ENCODE data around the gene AARS2.

Gene AARS2

GRCh38 chr6:44273617-44274016, 39.5 kb downstream of the AARS2 start:
- DNase-seq = no peak

GRCh38 chr6:44272999-44273566, 40.1 kb downstream of the AARS2 start:
- DNase-seq = no peak

- no peak for DNase-seq
These were observed 40.6 kb downstream of the AARS2 start for GRCh38 chr6:44272529-44272928.

- DNase-seq = no peak
These were observed 41.2 kb downstream of the AARS2 start for GRCh38 chr6:44271914-44272313.

GRCh38 chr6:44271406-44271723, 41.8 kb downstream of the AARS2 start:
- DNase-seq = no peak

GRCh38 chr6:44270526-44271405, 42.4 kb downstream of the AARS2 start:
- DNase-seq = no peak

GRCh38 chr6:44269921-44270525, 43.1 kb downstream of the AARS2 start, which contains the start of gene TMEM151B:
Gene TMEM151B (plus strand): TSS chr6:44270450. CDS start chr6:44270743, 293 bp downstream.
- no peak for DNase-seq

GRCh38 chr6:44269178-44269920, 43.8 kb downstream of the AARS2 start:
- DNase-seq = no peak

GRCh38 chr6:44268095-44268628, 45.0 kb downstream of the AARS2 start:
- peak; percentile 62 to 67 for DNase-seq

GRCh38 chr6:44267252-44267651, 45.9 kb downstream of the AARS2 start:
- no peak for DNase-seq

GRCh38 chr6:44266347-44266746, 46.8 kb downstream of the AARS2 start:
- no peak for DNase-seq

GRCh38 chr6:44265722-44266233, 47.4 kb downstream of the AARS2 start:
- no peak for DNase-seq

GRCh38 chr6:44265007-44265721, 48.0 kb downstream of the AARS2 start, which contains the start of gene NFKBIE:
Gene NFKBIE (minus strand): TSS chr6:44265551. CDS start chr6:44265346, 205 bp downstream.
- peak; percentile 46 to 88 for DNase-seq

- DNase-seq = no peak
These were observed 48.8 kb downstream of the AARS2 start for GRCh38 chr6:44264154-44265006.

GRCh38 chr6:44263354-44264100, 49.6 kb downstream of the AARS2 start:
- DNase-seq = no peak

GRCh38 chr6:44262467-44263353, 50.4 kb downstream of the AARS2 start:
- DNase-seq = no peak

- no peak for DNase-seq
These were observed 51.6 kb downstream of the AARS2 start for GRCh38 chr6:44261581-44261980.

- no peak for DNase-seq
These were observed 52.5 kb downstream of the AARS2 start for GRCh38 chr6:44260451-44261297.
